SU-DHL-6 (cell line): Measurements from ENCODE around the gene NFYC.

Experiments used
- H2AFZ ChIP-seq: fragments of 200-600 bp; sonication (generic); 2 replicates; pipeline ENCODE4 v1.6.1; 2014; ENCODE audit warnings: low read depth, mild to moderate bottlenecking, moderate library complexity, mixed read lengths, antibody characterized with exemption, low read length; ENCODE audit not compliant: severe bottlenecking
- H3F3A ChIP-seq: fragments of 200-600 bp; shearing (Covaris generic); 2 replicates; pipeline ENCODE4 v1.6.0; 2016; ENCODE audit warnings: antibody characterized with exemption, mild to moderate bottlenecking; ENCODE audit not compliant: insufficient read depth
- H3K27ac ChIP-seq: fragments of 200-600 bp; sonication (generic); 2 replicates; pipeline ENCODE4 v1.5.1; 2016; ENCODE audit warnings: low read depth, mild to moderate bottlenecking, low read length, moderate library complexity, mixed read lengths
- H3K27me3 ChIP-seq: fragments of 200-600 bp; sonication (generic), shearing (Covaris generic); 2 replicates; pipeline ENCODE4 v1.6.0; 2014; ENCODE audit warnings: mild to moderate bottlenecking, low read length
- H3K36me3 ChIP-seq: fragments of 200-600 bp; sonication (generic); 2 replicates; pipeline ENCODE4 v1.6.1; 2014; ENCODE audit warnings: mild to moderate bottlenecking, low read length, mixed read lengths
- H3K4me2 ChIP-seq: fragments of 300-600, 200-600 bp; shearing (Covaris generic), sonication (generic); 2 replicates; pipeline ENCODE4 v1.6.0; 2014; ENCODE audit warnings: low read length, low read depth, mild to moderate bottlenecking; ENCODE audit not compliant: poor library complexity, severe bottlenecking
- H3K4me3 ChIP-seq: fragments of 200-600 bp; sonication (generic); 2 replicates; pipeline ENCODE4 v1.5.1; 2014; ENCODE audit warnings: antibody characterized with exemption, low read length, mild to moderate bottlenecking, mixed read lengths; ENCODE audit not compliant: insufficient read depth, poor library complexity, severe bottlenecking
- H3K79me2 ChIP-seq: fragments of 200-600 bp; sonication (generic); 2 replicates; pipeline ENCODE4 v1.6.1; 2014; ENCODE audit warnings: mild to moderate bottlenecking, low read length, moderate library complexity; ENCODE audit not compliant: insufficient read depth
- H3K9ac ChIP-seq: fragments of 200-600 bp; sonication (generic); 2 replicates; pipeline ENCODE4 v1.7.0; 2014; ENCODE audit warnings: mild to moderate bottlenecking, low read length
- H3K9me2 ChIP-seq: fragments of 200-600 bp; sonication (generic); replicated peaks from 2 replicates; pipeline ENCODE4 v1.6.1; 2014; ENCODE audit warnings: low read length; ENCODE audit not compliant: insufficient read depth
- H3K9me3 ChIP-seq: fragments of 200-600 bp; sonication (generic); 2 replicates; pipeline ENCODE4 v1.6.1; 2014; ENCODE audit warnings: low read length, mixed read lengths; ENCODE audit not compliant: insufficient read depth
- H4K20me1 ChIP-seq: fragments of 200-600 bp; sonication (generic); 2 replicates; pipeline ENCODE4 v1.6.1; 2014; ENCODE audit warnings: low read depth, mild to moderate bottlenecking, antibody characterized with exemption, low read length, moderate library complexity, mixed read lengths
- CTCF ChIP-seq: fragments of 200-600 bp; sonication (generic); IDR thresholded peaks from one replicate; pipeline ENCODE4 v1.5.1; 2017; ENCODE audit warnings: antibody characterized with exemption, mild to moderate bottlenecking, low read length, moderate library complexity; ENCODE audit not compliant: insufficient read depth, poor library complexity, severe bottlenecking
- EZH2phosphoT487 ChIP-seq: fragments of 200-600 bp; sonication (generic), shearing (Covaris generic); conservative IDR thresholded peaks from 2 replicates; pipeline ENCODE4 v1.6.1; 2018; ENCODE audit warnings: mild to moderate bottlenecking, antibody characterized with exemption, low read length, moderate library complexity, mixed read lengths

NFYC gene

GRCh38 chr1:40650075-40650474, 41.4 kb upstream of the NFYC start:
- Histone ChIP-seq H3K4me2 (no peak overlapping the region), H3K9me3 (no peaks in the 10 kb centered on the region), H3K9me2 (no peaks in the 10 kb centered on the region), H3K27ac (no peak overlapping the region), H4K20me1 (no peaks in the 10 kb centered on the region), H3K4me3 (no peak overlapping the region), H2AFZ (no peak overlapping the region), H3K79me2 (no peaks in the 10 kb centered on the region), H3F3A (no peaks in the 10 kb centered on the region), H3K36me3 (no peaks in the 10 kb centered on the region), H3K27me3 (no peaks in the 10 kb centered on the region), H3K9ac (no peak overlapping the region)
- TF ChIP-seq CTCF, result peak; percentile 30
- TF ChIP-seq EZH2phosphoT487, result no peak

- H3K4me3 ChIP-seq, result no peak overlapping the region
Measured at GRCh38 chr1:40651138-40651857, 40.2 kb upstream of the NFYC start.

GRCh38 chr1:40652468-40652867, 39.0 kb upstream of the NFYC start:
- TF ChIP-seq EZH2phosphoT487 (no peak), CTCF (no peak)
- Histone ChIP-seq H3K4me3 (no peak overlapping the region), H3K9ac (no peak overlapping the region), H3K79me2 (no peaks in the 10 kb centered on the region), H3K4me2 (no peak overlapping the region), H2AFZ (no peak overlapping the region), H3K27ac (no peak overlapping the region), H3F3A (no peaks in the 10 kb centered on the region), H3K27me3 (no peaks in the 10 kb centered on the region), H3K9me2 (no peaks in the 10 kb centered on the region), H3K36me3 (no peaks in the 10 kb centered on the region), H3K9me3 (no peaks in the 10 kb centered on the region), H4K20me1 (no peaks in the 10 kb centered on the region)

More at GRCh38 chr1:40651138-40651857, 40.2 kb upstream of the NFYC start:
- TF ChIP-seq CTCF (no peak), EZH2phosphoT487 (no peak)
- no peak overlapping the region for H2AFZ ChIP-seq
- no peaks in the 10 kb centered on the region for H3K79me2 ChIP-seq
- H4K20me1 ChIP-seq, result no peaks in the 10 kb centered on the region
- no peak overlapping the region for H3K27ac ChIP-seq
- no peaks in the 10 kb centered on the region for H3F3A ChIP-seq
- H3K9me3 ChIP-seq, result no peaks in the 10 kb centered on the region
- H3K36me3 ChIP-seq, result no peaks in the 10 kb centered on the region
- H3K4me2 ChIP-seq, result no peak overlapping the region
- H3K9ac ChIP-seq, result no peak overlapping the region
- no peaks in the 10 kb centered on the region for H3K27me3 ChIP-seq
- H3K9me2 ChIP-seq, result no peaks in the 10 kb centered on the region
